ENCODE data around the gene ANO7. TPM values are rescaled to one million over a fixed set of nuclear protein-coding genes. Genes with fewer than 3 reads are reported as not detected.

ANO7 gene
- total RNA-seq, 1 experiment from 2014 or later = 0.69 TPM

DNA sequence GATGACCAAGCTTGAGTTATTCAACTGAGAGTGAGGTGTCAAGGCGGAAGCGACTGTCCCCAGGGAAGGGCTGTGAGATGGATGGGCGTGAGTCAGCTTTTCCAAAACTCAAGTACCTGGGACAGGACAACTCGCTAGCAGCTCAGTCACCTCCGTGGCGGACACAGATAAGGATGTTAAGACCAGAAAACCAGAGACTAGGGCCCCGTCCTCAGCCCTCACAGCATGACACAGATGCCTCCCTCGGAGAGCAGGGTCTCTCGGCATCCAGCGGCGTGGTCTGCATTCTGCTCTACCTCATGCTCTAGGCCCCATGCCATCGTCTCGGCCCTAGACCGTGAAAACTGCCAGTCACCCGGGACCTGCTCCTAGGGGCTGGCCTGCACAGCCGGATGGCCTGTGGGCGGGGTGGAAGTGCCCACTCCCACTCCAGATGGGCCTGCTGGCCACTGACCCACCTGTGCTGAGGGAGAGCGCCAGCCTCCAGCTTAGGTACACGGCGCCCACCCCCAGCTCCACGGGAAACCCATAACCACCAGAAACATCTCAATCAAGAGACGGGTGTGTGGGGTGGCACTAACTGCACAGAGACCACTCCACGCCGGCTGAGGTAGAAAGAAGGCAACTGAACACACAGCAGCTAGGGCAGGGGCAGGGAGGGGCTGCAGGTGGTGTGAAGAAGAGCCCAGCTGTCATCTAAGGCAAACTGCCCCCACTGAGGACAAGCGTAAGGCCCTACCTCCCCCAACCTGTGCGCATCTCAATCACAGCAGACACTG lies 39.8 kb downstream of the ANO7 start:
- DNase-seq (ENCODE audit: low read depth) = no peak

GRCh38 chr2:241228860-241229516 lies 40.5 kb downstream of the ANO7 start:
- no peak for DNase-seq (ENCODE audit: low read depth)

DNA sequence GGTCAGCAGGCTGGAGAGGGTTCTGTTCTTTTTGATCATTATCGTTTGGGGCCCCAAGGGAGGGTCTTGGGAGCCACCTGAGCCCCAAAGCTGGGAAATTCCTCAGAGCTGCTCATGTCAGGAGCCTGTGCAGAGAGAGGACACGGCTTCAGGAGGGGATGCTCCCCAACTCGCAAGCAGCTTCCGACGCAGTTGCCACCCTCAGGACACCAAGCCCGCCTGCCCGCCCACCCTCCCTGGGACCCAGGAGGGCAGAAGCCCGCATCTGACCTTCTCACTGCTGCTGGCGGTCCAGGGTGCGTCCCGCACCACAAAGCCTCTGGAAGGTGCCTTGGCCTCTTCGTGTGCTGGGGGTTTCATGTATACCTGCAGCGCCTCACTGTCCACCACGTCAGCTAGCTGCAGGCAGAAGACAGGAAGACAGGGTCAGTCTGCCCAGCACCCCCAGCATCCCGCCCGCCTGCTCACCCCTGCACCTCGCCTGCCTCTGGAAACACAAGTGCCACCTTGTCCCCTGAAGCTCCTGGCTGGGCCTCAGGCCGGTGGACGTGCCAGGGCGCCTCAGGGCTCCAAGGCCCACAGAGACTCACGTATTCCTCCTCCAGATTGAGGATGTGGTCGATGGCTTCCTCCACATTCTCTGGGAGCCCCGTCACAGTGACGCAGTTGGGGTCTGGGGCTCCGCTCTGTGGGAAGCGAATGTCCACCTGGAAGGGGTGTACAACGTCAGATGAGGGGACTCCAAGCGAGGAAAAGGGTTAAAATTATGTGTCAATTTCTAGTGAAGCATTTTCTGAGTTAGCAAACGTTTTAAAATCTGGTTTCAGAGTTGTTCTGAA lies 41.3 kb downstream of the ANO7 start:
- DNase-seq (ENCODE audit: low read depth) = no peak

- no peak for DNase-seq (ENCODE audit: low read depth)
These were observed 42.0 kb downstream of the ANO7 start for GRCh38 chr2:241230435-241230834.

GRCh38 chr2:241232736-241233575 lies 44.5 kb downstream of the ANO7 start:
- no peak for DNase-seq (ENCODE audit: low read depth)

GRCh38 chr2:241234066-241234790 lies 45.8 kb downstream of the ANO7 start:
- DNase-seq (ENCODE audit: low read depth) = no peak

GRCh38 chr2:241234962-241235740 lies 46.7 kb downstream of the ANO7 start:
- DNase-seq (ENCODE audit: low read depth) = no peak

GRCh38 chr2:241235859-241236593 lies 47.5 kb downstream of the ANO7 start:
- no peak for DNase-seq (ENCODE audit: low read depth)

DNA sequence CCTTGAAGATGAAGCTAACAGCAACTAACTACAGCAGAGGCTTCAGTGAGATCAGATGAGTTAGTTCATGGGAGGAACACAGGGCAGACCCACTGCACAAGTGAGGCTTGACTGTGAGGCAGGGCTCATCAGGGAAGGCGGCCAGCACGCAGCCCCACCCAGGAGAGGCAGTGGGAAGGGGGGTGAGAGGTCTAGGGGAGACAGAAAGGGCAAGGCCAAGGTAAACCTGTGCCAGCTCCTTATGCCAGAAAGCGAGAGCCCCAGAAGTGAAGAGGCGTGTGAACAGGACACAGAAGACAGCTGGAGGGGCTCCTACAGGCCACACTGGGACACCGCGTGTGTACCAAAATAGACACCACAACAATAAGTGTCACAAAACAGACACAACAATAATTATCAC lies 48.6 kb downstream of the ANO7 start:
- no peak for DNase-seq (ENCODE audit: low read depth)

GRCh38 chr2:241237949-241238371 lies 49.5 kb downstream of the ANO7 start:
- DNase-seq (ENCODE audit: low read depth) = no peak

GRCh38 chr2:241238693-241239198 lies 50.3 kb downstream of the ANO7 start:
- DNase-seq (ENCODE audit: low read depth) = no peak

GRCh38 chr2:241239552-241240202 lies 51.2 kb downstream of the ANO7 start:
- DNase-seq (ENCODE audit: low read depth) = no peak

DNA sequence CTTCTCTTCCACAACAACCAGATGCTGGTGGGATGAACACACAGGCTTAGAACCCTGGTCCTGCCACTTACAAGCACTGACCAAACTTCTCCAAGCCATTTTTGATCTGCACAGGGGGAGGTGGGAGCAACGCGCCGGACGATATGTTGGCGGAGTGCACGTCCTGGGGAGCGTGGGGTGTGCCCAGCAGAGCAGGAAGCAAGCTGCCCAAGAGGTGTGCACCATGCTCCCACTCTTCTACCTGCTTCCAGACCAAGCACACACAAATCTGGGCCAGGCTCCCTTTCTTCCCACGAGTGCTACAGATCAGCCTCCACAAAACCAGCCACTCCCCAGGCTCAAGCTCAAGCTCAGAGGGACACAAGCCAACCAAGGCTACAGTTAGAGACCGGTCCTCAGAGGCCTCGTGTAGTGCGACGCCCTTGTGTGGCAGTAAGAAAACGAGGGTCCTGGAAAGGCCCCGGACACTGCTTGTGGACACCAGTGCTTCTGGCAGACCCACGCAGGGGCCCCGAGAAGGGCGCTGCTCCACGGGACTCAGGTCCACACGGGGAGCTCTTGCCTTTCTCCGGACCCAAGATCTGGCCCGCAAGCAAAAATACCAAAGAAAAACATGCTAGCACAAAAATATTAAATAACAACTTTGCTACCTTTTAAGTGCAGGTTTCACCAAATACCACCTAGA lies 52.0 kb downstream of the ANO7 start:
- DNase-seq (ENCODE audit: low read depth) = no peak

- DNase-seq (ENCODE audit: low read depth) = no peak
These were observed 53.2 kb downstream of the ANO7 start for GRCh38 chr2:241241669-241242068.

DNA sequence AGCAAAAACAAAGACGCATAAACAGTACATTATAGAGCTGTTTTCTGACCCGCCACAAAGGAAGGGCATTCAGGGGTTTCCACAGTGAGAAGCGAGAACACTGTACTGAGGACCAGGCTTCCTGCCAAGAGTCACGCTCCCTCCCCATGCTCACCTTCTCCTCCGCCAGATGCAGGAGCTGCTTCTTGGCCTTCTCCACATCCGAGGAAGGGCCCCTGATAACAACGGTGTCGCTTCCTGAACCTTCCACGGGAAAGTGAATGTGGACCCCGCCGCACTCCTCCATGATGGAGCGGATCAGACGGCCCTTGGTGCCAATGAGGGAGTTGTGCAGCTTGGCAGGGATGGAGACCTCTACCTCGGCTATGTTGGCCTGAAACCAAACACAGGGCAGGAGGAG lies 53.8 kb downstream of the ANO7 start:
- DNase-seq (ENCODE audit: low read depth) = no peak

- no peak for DNase-seq (ENCODE audit: low read depth)
These were observed 55.9 kb downstream of the ANO7 start for GRCh38 chr2:241244368-241244767.

- DNase-seq (ENCODE audit: low read depth) = no peak
These were observed 59.8 kb downstream of the ANO7 start for GRCh38 chr2:241248289-241248688.

- no peak for DNase-seq (ENCODE audit: low read depth)
These were observed 60.4 kb downstream of the ANO7 start for GRCh38 chr2:241248897-241249296.

All from Daoy (cell line).